Testis (tissue), 2 donors: Measurements from ENCODE around the gene BCL11B.

Source experiments
- CTCF ChIP-seq, 3 experiments: fragments of 450-650 bp in 2 of 3; fragments of 200-600 bp in 1 of 3; sonication (generic) in 1 of 3; IDR thresholded peaks; one replicate each; pipeline ENCODE4 v1.5.1; 2016 to 2019; ENCODE audit warnings: antibody characterized with exemption in 3 of 3, mild to moderate bottlenecking in 2 of 3, moderate library complexity in 1 of 3
- POLR2A ChIP-seq: fragments of 450-650 bp; IDR thresholded peaks from one replicate; pipeline ENCODE4 v1.6.1; 2017; ENCODE audit warnings: antibody characterized with exemption, mild to moderate bottlenecking, moderate library complexity

GRCh38 chr14:99210333-99210732 lies 61.7 kb downstream of the BCL11B start:
- TF ChIP-seq POLR2A (no peak), CTCF (IDR thresholded peaks at IDR 0.05) (no peak)
